ENCODE measurements around the gene C5orf63.
"Not testable (repeated sequence)": the region's sequence is repeated elsewhere in the genome, so short reads cannot be mapped to it uniquely, and the experiment has no call there.

C5orf63 gene

DNA sequence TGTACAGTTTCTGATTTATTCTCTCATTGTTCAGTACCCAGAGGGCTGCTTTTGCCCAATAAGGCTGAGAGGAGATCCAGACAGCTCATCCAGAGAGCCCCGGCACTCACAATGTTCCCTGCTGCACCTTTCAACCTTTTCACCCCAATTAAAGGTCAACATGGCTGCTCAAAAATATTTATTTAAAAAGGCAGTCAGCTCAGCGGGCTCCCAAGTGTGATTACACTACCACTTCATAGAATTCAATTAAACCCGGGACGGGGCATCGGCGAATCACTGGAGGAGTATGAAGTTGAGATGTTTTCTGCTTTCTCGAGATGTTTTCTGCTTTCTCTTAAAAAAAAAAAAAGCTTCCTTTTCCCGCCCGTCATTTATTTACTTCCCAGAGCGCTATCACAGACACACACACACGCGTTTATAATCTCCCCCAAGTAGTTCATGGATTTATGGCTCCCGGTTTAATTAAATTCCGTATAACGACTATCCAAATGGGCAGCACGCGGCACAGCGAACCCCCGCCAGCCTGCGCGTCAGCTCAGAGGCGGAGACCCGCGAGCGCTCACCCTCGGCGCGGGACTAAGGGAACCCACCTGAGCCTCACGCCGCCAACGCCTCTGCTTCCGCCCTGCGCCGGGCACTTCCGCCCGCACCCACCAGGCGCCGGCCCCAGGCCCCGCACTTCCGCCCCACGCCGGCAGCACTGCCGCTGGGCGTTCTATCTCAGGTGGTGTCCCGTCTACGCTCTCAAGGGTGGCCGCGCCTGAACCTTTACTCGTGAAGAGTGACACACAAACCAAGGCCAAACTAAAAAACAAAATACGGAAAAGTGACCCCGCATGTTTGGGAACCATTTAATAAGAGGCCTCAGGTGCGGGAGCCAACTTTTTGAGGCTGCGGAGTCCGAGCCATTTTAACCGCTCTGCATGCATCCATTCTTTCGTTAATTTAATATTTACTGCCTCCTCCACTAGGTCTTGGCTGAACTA, at the start of gene C5orf63:
TSS of gene C5orf63 (minus strand) at position 642 of the 986 bp plus-strand sequence. CDS start 14,507 bp downstream, outside the sequence.
- peak; percentile 62 to 74 for DNase-seq

- no peak for DNase-seq
Observed at GRCh38 chr5:127112347-127112864, 39.1 kb upstream of the C5orf63 start.

DNA sequence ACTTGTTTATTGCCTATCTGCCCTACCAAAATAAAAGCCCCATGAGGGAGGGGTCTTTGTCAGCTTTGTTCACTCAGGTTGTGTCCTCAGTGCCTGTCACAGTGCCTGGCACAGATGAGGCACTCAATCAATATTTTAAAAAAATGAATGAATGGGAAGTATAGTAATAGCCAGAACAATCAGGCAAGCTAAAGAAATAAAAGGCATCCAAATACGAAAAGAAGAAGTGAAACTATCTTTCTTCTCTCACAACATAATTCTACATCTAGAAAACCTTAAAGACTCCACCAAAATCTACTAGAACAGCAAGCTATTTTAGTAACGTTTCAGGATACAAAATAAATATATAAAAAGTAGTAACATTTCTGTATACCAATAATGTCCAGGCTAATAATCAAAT, 37.8 kb upstream of the C5orf63 start:
- DNase-seq, result no peak

DNA sequence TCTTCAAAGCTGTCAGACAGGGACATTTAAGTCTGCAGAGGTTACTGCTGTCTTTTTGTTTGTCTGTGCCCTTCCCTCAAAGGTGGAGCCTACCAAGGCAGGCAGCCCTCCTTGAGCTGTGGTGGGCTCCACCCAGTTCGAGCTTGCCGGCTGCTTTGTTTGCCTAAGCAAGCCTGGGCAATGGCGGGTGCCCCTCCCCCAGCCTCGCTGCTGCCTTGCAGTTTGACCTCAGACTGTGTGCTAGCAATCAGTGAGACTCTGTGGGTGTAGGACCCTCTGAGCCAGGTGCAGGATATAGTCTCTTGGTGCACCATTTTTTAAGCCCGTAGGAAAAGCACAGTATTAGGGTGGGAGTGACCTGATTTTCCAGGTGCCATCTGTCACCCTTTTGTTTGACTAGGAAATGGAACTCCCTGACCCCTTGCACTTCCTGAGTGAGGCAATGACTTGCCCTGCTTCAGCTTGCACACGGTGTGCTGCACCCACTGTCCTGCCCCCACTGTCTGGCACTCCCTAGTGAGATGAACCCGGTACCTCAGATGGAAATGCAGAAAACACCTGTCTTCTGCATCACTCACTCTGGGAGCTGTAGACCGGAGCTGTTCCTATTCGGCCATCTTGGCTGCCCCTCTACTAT, 35.4 kb upstream of the C5orf63 start:
- DNase-seq, result not testable (repeated sequence)

GRCh38 chr5:127101935-127102334, 28.6 kb upstream of the C5orf63 start:
- DNase-seq, result no peak

DNA sequence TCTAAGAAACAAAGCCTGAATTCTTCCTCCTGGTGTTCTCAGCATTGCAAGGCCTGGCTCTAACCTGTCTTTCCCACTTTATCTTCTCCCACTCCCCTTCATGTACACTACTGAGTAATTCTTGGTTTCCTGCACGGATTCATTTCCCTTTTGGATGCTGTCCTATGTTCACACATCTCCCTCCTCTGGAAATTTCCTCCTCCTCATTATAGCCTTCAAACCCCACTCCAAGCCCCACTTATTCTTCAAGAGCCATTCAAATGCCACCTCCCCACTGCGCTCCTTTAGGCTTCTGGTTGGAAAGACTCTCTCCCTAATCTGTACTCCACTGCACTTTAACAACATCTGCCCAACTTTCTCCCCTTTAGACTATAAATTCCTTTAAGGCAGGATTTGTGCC, 28.2 kb upstream of the C5orf63 start:
- no peak for DNase-seq

DNA sequence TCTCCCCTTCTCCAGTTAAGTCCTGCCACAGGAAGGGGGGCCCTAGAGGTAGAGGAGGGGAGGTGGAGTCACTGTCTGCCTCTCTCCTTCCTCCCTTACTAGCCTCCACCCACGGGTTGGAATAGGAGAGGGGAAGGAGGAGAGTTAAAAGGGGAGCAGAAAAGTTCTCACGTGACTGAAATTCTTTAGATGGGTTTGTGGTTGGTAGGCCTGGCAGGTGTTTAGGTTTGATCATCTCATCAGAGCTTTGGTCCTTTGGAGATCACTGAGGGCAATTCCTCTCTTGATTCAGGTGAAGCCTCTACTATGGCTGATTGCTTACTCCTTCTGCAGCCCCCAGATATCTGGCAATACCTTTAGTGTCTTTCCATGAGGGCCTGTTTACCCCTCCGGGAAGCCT, 24.9 kb upstream of the C5orf63 start:
- DNase-seq, result no peak

DNA sequence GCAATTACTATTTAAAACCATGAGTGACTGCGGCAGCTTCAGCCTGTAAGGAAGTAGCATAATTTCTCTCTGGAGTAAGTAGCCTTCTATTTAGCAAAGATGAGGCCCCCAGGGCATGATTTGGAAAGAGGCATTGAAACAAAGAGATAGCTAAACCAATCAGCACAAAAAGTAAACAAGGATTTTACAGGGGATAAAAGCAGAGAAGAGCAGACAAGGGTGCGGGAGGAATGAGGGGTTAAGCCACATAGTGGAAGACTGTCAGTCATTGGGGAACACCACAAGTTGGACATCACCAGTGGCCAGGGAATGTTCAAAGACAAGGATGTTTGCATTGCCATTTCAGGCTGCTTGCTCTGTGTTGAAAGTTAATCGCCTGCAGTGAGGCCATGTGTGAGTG, 24.0 kb upstream of the C5orf63 start:
- no peak for DNase-seq

- no peak for DNase-seq
Observed at GRCh38 chr5:127096328-127096993, 23.2 kb upstream of the C5orf63 start.

DNA sequence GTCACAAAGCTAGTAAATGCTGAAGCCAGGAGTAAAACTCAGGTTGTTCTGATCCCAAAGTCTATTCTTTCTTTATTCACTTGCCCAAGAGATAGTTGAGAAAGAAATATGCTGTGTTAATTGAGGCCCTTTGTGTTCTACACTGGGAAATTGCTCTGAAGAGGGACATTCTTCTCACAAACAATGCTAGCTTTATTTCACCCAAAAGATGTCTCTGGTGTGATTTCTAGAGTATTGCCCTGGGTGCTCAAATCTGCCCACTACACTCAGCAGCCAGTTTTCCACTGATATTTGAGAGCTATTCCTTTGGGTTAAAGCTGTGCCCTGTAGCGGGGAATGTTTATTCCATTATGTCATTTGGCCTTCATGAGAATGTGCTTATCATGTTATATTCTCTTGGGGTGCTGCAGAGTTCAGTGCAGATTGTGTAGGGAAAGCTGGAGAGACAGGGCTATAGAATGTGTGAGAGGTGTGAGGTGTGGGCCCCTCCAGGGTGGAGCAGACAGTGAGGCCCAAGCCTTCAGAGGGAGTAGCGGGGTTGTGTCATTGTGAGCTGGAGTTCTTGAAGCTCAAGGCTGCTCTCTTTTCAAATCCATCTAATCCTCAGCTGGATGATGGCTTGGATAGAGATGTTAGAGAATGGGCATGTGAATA, 21.0 kb upstream of the C5orf63 start:
- no peak for DNase-seq

GRCh38 chr5:127092690-127093089, 19.4 kb upstream of the C5orf63 start:
- no peak for DNase-seq

DNA sequence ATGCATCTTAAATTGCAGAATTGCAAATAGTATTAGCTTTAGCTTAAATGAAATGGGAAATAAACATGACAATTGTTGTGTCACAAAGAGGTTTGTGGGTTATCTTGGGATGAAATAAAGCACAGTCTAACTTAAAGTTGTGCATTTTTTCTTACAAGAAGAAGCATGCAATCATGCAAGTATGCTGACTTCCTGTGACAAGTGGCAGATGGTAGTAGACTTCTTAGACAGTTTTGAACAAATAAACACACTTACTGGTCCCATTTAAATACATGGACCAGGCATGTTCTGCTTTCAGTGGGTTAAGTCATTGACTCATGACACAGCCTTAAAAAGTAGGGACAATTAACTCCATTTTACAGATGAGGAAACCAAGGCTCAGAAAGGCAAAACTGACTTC, 15.9 kb upstream of the C5orf63 start:
- DNase-seq, result no peak

DNA sequence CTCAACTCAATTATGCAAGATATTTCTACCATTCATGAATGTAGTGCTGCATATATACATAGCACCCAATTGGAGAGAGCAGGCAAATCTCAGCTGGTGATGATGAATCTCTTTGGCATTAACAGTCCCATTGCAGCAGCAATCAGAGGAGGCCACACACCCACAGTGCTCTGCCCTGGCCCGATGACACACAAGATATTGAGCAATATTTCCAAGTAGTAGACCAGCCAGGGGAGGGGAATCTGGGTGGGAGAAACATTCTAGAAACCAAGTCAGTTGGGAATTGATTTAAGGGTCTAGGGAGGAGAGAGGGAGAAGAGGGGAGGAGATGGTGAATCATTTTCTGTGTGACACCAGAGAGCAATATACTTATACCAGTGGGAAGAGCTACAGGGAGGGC, 14.9 kb upstream of the C5orf63 start:
- no peak for DNase-seq

- no peak for DNase-seq
Observed at GRCh38 chr5:127086589-127086988, 13.3 kb upstream of the C5orf63 start.

- DNase-seq, result no peak
Observed at GRCh38 chr5:127085796-127086195, 12.5 kb upstream of the C5orf63 start.

- DNase-seq, result no peak
Observed at GRCh38 chr5:127085371-127085770, 12.1 kb upstream of the C5orf63 start.

DNA sequence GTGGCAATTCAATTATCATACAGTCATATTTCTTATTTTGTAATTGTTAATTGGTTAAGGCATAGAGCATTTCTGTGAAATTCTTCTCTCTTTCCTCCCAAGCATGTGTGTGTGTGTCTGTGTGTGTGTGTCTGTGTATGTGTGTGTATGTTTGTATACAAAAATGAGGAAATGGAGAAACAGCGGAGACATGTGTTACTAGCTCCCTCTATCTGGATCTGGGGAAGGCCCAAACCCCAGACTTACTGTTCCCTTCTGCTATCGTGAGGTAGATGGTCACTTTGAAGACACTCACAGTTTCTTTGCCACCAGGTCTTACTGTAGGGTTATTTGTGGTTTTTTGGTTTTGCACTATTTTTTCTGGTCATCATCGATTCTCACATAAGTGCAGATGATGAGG, 11.4 kb upstream of the C5orf63 start:
- DNase-seq, result no peak

- DNase-seq, result no peak
Observed at GRCh38 chr5:127083711-127084110, 10.4 kb upstream of the C5orf63 start.

- DNase-seq, result no peak
Observed at GRCh38 chr5:127079994-127080491, 6.7 kb upstream of the C5orf63 start.

DNA sequence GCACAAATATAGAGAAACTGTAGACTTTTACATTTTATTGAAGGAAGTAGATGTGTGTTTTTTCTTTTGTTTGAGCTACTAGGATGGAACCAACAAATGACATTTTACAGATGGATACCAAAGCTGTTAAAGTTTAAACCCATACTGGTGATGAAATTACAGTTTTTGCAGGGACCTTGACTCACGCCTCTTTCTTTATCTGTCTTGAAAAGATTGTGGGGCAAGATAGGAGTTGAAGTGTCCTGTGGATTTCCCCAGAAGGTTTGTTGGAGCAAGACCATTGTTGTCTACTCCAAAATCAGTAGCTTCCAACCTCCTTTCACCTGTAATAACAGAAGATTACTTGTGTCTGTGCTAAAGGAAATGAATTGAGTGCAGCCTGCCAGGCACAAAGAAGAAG, 4.1 kb upstream of the C5orf63 start:
- DNase-seq, result no peak

- DNase-seq, result no peak
Observed at GRCh38 chr5:127076315-127077129, 3.2 kb upstream of the C5orf63 start.

DNA sequence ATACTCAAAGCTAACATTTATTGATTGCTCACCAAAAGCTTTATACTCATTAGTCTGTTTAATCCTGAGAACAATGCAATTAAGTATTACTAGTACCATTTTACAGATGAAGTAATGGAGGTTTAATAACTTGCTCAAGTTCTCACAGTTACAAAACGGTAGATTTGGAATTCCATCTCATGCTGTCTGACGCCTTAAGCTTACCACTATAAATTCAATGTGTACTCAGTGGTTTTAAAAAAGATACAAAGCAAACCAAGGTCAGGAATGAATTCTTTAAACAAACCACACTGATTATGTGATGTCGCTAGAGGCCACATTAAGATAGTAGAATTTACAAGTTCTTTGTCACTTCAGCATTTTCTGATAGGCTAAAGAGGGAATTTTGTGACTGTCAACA, 1.2 kb upstream of the C5orf63 start:
- DNase-seq, result no peak

Measured in stimulated activated CD4-positive, alpha-beta T cell treated with anti-CD3 and anti-CD28 coated beads, Interleukin-4, amount 100 ng/mL, for 4 hours (primary cell).